Measurements from ENCODE around the gene UVRAG.
A peak's percentile ranks its signal among the peaks of the same experiment; 100 is the strongest.

Gene UVRAG

GRCh38 chr11:76157891-76158290, 342.9 kb downstream of the UVRAG start:
- no peak overlapping the region for H3K4ac ChIP-seq (ENCODE audit: low read depth in 1 of 2, low read length in 2 of 2)

GRCh38 chr11:76158394-76159302, 343.6 kb downstream of the UVRAG start:
- H3K27me3 ChIP-seq (ENCODE audit: control insufficient read depth in 1 of 2, insufficient read depth in 1 of 2, low read length in 2 of 2), result peaks cover 21 to 42% of the 10 kb centered on the region in 2 experiments
- no peak overlapping the region for H2AFZ ChIP-seq (ENCODE audit: low read depth, low read length)
- H4K8ac ChIP-seq (ENCODE audit: low read length), result no peak overlapping the region
- no peaks in the 10 kb centered on the region for H3K36me3 ChIP-seq (ENCODE audit: control insufficient read depth in 1 of 2, insufficient read depth in 2 of 2, low read depth in 1 of 2, low read length in 2 of 2)
- H2BK15ac ChIP-seq (ENCODE audit: low read depth, poor library complexity, severe bottlenecking), result no peak overlapping the region
- no peak overlapping the region for H2BK5ac ChIP-seq (ENCODE audit: low read depth, low read length, poor library complexity, severe bottlenecking)
- no peak overlapping the region for H3K14ac ChIP-seq (ENCODE audit: low read length in 2 of 2)
- no peak overlapping the region for H2BK12ac ChIP-seq (ENCODE audit: low read length in 2 of 2)
- H3K23ac ChIP-seq (ENCODE audit: low read length in 2 of 2), result no peak overlapping the region
- no peaks in the 10 kb centered on the region for H3K9me3 ChIP-seq (ENCODE audit: control insufficient read depth, low read length)
- no peak for DNase-seq
- no peak overlapping the region for H3K18ac ChIP-seq (ENCODE audit: low read depth in 1 of 2, low read length in 2 of 2)
- H3K79me1 ChIP-seq (replicated peaks; ENCODE audit: low read length, poor library complexity, severe bottlenecking), result no peaks in the 10 kb centered on the region
- H3K4ac ChIP-seq (ENCODE audit: low read depth in 1 of 2, low read length in 2 of 2), result no peak overlapping the region
- peaks cover 20% of the 10 kb centered on the region for H3K4me1 ChIP-seq (ENCODE audit: control insufficient read depth, insufficient read depth, low read depth, low read length)
- no peak overlapping the region for H4K91ac ChIP-seq (ENCODE audit: low read length)
- no peak overlapping the region for H2BK120ac ChIP-seq (ENCODE audit: low read depth, low read length)
- H3K4me3 ChIP-seq (ENCODE audit: insufficient read depth in 1 of 2, low read depth in 1 of 2, low read length in 2 of 2), result no peak overlapping the region
- H3K9ac ChIP-seq (ENCODE audit: low read length), result no peak overlapping the region
- 91% methylated on average over 24 of the region's 24 CpGs for WGBS
- H3K4me2 ChIP-seq (ENCODE audit: low read length, poor library complexity, severe bottlenecking), result no peak overlapping the region
- H2AK5ac ChIP-seq (ENCODE audit: low read length, severe bottlenecking), result no peak overlapping the region
- H3K27ac ChIP-seq (ENCODE audit: low read length, poor library complexity, severe bottlenecking), result no peak overlapping the region

More at GRCh38 chr11:76157891-76158290, 342.9 kb downstream of the UVRAG start:
- peaks cover 20% of the 10 kb centered on the region for H3K4me1 ChIP-seq (ENCODE audit: control insufficient read depth, insufficient read depth, low read depth, low read length)
- peaks cover 14 to 38% of the 10 kb centered on the region in 2 experiments for H3K27me3 ChIP-seq (ENCODE audit: control insufficient read depth in 1 of 2, insufficient read depth in 1 of 2, low read length in 2 of 2)
- no peak overlapping the region for H3K9ac ChIP-seq (ENCODE audit: low read length)
- no peaks in the 10 kb centered on the region for H3K9me3 ChIP-seq (ENCODE audit: control insufficient read depth, low read length)
- H2BK120ac ChIP-seq (ENCODE audit: low read depth, low read length), result no peak overlapping the region
- no peak overlapping the region for H2BK12ac ChIP-seq (ENCODE audit: low read length in 2 of 2)
- H4K8ac ChIP-seq (ENCODE audit: low read length), result no peak overlapping the region
- H3K18ac ChIP-seq (ENCODE audit: low read depth in 1 of 2, low read length in 2 of 2), result no peak overlapping the region
- no peak overlapping the region for H2AK5ac ChIP-seq (ENCODE audit: low read length, severe bottlenecking)
- H4K91ac ChIP-seq (ENCODE audit: low read length), result no peak overlapping the region
- no peak overlapping the region for H2BK5ac ChIP-seq (ENCODE audit: low read depth, low read length, poor library complexity, severe bottlenecking)
- no peak overlapping the region for H3K4me2 ChIP-seq (ENCODE audit: low read length, poor library complexity, severe bottlenecking)
- H3K79me1 ChIP-seq (replicated peaks; ENCODE audit: low read length, poor library complexity, severe bottlenecking), result no peaks in the 10 kb centered on the region
- H3K23ac ChIP-seq (ENCODE audit: low read length in 2 of 2), result no peak overlapping the region
- no peak overlapping the region for H3K4me3 ChIP-seq (ENCODE audit: insufficient read depth in 1 of 2, low read depth in 1 of 2, low read length in 2 of 2)
- no peak for DNase-seq
- peak overlapping the region in 1 of 2 experiments; percentile 19 for H3K14ac ChIP-seq (ENCODE audit: low read length in 2 of 2)
- 81% methylated on average over 5 of the region's 7 CpGs for WGBS
- no peak overlapping the region for H2AFZ ChIP-seq (ENCODE audit: low read depth, low read length)
- H2BK15ac ChIP-seq (ENCODE audit: low read depth, poor library complexity, severe bottlenecking), result no peak overlapping the region
- H3K27ac ChIP-seq (ENCODE audit: low read length, poor library complexity, severe bottlenecking), result no peak overlapping the region
- H3K36me3 ChIP-seq (ENCODE audit: control insufficient read depth in 1 of 2, insufficient read depth in 2 of 2, low read depth in 1 of 2, low read length in 2 of 2), result no peaks in the 10 kb centered on the region

- Histone ChIP-seq H3K27ac (ENCODE audit: low read length, poor library complexity, severe bottlenecking) (no peak overlapping the region), H3K4me1 (ENCODE audit: control insufficient read depth, insufficient read depth, low read depth, low read length) (peaks cover 20% of the 10 kb centered on the region), H3K36me3 (ENCODE audit: control insufficient read depth in 1 of 2, insufficient read depth in 2 of 2, low read depth in 1 of 2, low read length in 2 of 2) (no peaks in the 10 kb centered on the region), H3K23ac (ENCODE audit: low read length in 2 of 2) (no peak overlapping the region), H3K4me3 (ENCODE audit: insufficient read depth in 1 of 2, low read depth in 1 of 2, low read length in 2 of 2) (no peak overlapping the region), H3K4ac (ENCODE audit: low read depth in 1 of 2, low read length in 2 of 2) (no peak overlapping the region), H4K91ac (ENCODE audit: low read length) (no peak overlapping the region), H2BK5ac (ENCODE audit: low read depth, low read length, poor library complexity, severe bottlenecking) (no peak overlapping the region), H3K14ac (ENCODE audit: low read length in 2 of 2) (no peak overlapping the region), H2BK12ac (ENCODE audit: low read length in 2 of 2) (no peak overlapping the region), H2BK15ac (ENCODE audit: low read depth, poor library complexity, severe bottlenecking) (no peak overlapping the region), H4K8ac (ENCODE audit: low read length) (no peak overlapping the region), H3K9ac (ENCODE audit: low read length) (no peak overlapping the region), H2AK5ac (ENCODE audit: low read length, severe bottlenecking) (no peak overlapping the region), H3K9me3 (ENCODE audit: control insufficient read depth, low read length) (no peaks in the 10 kb centered on the region), H3K4me2 (ENCODE audit: low read length, poor library complexity, severe bottlenecking) (no peak overlapping the region), H2BK120ac (ENCODE audit: low read depth, low read length) (no peak overlapping the region), H2AFZ (ENCODE audit: low read depth, low read length) (no peak overlapping the region), H3K79me1 (replicated peaks; ENCODE audit: low read length, poor library complexity, severe bottlenecking) (no peaks in the 10 kb centered on the region), H3K18ac (ENCODE audit: low read depth in 1 of 2, low read length in 2 of 2) (no peak overlapping the region), H3K27me3 (ENCODE audit: control insufficient read depth in 1 of 2, insufficient read depth in 1 of 2, low read length in 2 of 2) (peaks cover 27 to 50% of the 10 kb centered on the region in 2 experiments)
- 81% methylated on average over 14 of the region's 14 CpGs for WGBS
- no peak for DNase-seq
These were observed 344.4 kb downstream of the UVRAG start for GRCh38 chr11:76159303-76159937.

- Histone ChIP-seq H2BK120ac (ENCODE audit: low read depth, low read length) (no peak overlapping the region), H3K14ac (ENCODE audit: low read length in 2 of 2) (no peak overlapping the region), H3K9ac (ENCODE audit: low read length) (no peak overlapping the region), H3K4me1 (ENCODE audit: control insufficient read depth, insufficient read depth, low read depth, low read length) (peaks cover 20% of the 10 kb centered on the region), H3K27ac (ENCODE audit: low read length, poor library complexity, severe bottlenecking) (no peak overlapping the region), H3K18ac (ENCODE audit: low read depth in 1 of 2, low read length in 2 of 2) (no peak overlapping the region), H2AK5ac (ENCODE audit: low read length, severe bottlenecking) (no peak overlapping the region), H2BK15ac (ENCODE audit: low read depth, poor library complexity, severe bottlenecking) (no peak overlapping the region), H3K9me3 (ENCODE audit: control insufficient read depth, low read length) (no peaks in the 10 kb centered on the region), H3K23ac (ENCODE audit: low read length in 2 of 2) (no peak overlapping the region), H2AFZ (ENCODE audit: low read depth, low read length) (no peak overlapping the region), H2BK5ac (ENCODE audit: low read depth, low read length, poor library complexity, severe bottlenecking) (no peak overlapping the region), H3K4ac (ENCODE audit: low read depth in 1 of 2, low read length in 2 of 2) (no peak overlapping the region), H4K91ac (ENCODE audit: low read length) (no peak overlapping the region), H3K4me3 (ENCODE audit: insufficient read depth in 1 of 2, low read depth in 1 of 2, low read length in 2 of 2) (no peak overlapping the region), H3K4me2 (ENCODE audit: low read length, poor library complexity, severe bottlenecking) (no peak overlapping the region), H3K79me1 (replicated peaks; ENCODE audit: low read length, poor library complexity, severe bottlenecking) (no peaks in the 10 kb centered on the region), H3K27me3 (ENCODE audit: control insufficient read depth in 1 of 2, insufficient read depth in 1 of 2, low read length in 2 of 2) (peaks cover 27 to 52% of the 10 kb centered on the region in 2 experiments), H2BK12ac (ENCODE audit: low read length in 2 of 2) (no peak overlapping the region), H3K36me3 (ENCODE audit: control insufficient read depth in 1 of 2, insufficient read depth in 2 of 2, low read depth in 1 of 2, low read length in 2 of 2) (no peaks in the 10 kb centered on the region), H4K8ac (ENCODE audit: low read length) (no peak overlapping the region)
- no peak for DNase-seq
- WGBS, result 83% methylated on average over 14 of the region's 14 CpGs
These were observed 345.1 kb downstream of the UVRAG start for GRCh38 chr11:76159983-76160661.

All from mesenchymal stem cell (in vitro differentiated cells and primary cell).